ENCODE data around the gene TMEM235.
"Not testable (repeated sequence)": the region's sequence is repeated elsewhere in the genome, so short reads cannot be mapped to it uniquely, and the experiment has no call there.

TMEM235 gene

DNA sequence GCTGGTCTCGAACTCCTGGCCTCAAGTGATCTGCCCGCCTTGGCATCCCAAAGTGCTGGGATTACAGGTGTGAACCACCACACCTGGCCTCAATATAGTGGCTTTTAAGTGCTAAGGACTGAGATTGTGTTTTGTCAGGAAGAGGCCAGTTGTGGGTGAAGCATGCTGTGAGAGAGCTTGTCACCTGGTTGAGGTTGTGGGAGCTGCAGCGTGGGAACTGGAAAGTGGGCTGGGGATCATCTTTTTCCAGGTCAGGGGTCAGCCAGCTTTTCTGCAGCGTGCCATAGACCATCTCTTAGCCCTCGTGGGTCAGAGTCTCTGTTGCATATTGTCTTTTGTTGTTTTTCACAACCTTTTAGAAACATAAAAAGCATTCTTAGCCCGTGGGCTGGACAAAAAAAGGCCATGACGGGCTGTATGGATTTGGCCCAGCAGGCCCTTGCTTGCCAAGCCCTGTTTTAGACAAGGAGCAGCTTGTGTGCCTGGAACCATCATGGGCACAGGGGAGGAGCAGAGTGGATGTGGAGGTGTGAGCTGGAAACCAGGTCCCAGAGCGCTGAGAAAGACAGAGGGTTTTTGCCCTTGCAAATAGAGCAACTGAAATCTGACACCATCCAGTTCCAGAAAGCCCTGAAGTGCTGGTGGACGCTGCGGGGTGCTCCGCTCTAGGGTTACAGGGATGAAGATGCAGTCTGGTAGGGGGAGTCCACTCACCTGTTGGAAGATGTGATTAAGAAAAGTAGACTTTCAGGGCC, 11.9 kb upstream of the TMEM235 start:
- no peak for DNase-seq

DNA sequence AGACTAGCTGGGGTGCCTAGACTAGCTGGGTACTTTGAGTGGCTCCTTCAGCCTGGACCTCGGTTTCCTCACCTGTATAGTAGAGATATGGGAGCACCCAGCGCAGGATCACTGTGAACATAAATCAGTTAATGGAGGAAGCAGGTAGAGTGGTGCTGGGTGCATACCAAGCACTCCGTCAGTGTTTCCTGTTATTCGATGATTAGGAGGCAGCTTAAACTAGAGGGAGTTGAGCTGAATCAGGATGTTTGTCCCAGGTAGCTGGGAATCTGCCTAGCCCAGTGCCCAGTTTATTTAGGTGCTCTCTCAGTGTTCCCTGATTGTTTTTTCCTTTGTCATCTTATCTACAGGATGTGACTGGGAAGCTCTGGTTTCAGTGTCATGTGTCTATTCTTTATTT, 8.4 kb upstream of the TMEM235 start:
- DNase-seq: no peak

DNA sequence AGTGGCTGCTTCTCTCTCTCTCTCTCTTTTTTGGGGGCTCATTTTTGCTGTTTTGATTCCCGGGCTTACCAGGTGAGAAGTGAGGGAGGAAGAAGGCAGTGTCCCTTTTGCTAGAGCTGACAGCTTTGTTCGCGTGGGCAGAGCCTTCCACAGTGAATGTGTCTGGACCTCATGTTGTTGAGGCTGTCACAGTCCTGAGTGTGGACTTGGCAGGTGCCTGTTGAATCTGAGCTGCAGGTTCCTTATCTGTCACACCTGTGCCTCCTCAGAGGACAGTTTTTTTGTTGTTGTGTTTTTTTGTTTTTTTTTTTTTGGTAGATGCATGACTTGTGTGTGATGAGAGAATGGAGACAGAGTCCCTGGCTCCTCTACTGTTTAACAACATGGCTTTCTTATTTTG, 7.7 kb upstream of the TMEM235 start:
- no peak for DNase-seq

DNA sequence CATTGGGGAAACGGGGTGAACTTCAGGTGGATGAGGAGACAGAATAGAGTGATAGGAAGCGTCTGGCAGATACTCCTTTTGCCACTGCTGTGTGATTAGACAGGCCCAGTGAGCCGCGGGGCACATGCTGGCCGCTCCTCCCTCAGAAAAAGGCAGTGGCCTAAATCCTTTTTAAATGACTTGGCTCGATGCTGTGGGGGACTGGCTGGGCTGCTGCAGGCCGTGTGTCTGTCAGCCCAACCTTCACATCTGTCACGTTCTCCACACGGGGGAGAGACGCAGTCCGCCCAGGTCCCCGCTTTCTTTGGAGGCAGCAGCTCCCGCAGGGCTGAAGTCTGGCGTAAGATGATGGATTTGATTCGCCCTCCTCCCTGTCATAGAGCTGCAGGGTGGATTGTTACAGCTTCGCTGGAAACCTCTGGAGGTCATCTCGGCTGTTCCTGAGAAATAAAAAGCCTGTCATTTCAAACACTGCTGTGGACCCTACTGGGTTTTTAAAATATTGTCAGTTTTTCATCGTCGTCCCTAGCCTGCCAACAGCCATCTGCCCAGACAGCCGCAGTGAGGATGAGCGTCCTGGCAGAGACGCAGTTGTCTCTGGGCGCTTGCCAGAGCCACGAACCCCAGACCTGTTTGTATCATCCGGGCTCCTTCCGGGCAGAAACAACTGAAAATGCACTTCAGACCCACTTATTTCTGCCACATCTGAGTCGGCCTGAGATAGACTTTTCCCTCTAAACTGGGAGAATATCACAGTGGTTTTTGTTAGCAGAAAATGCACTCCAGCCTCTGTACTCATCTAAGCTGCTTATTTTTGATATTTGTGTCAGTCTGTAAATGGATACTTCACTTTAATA, 7.0 kb upstream of the TMEM235 start:
- no peak for DNase-seq

DNA sequence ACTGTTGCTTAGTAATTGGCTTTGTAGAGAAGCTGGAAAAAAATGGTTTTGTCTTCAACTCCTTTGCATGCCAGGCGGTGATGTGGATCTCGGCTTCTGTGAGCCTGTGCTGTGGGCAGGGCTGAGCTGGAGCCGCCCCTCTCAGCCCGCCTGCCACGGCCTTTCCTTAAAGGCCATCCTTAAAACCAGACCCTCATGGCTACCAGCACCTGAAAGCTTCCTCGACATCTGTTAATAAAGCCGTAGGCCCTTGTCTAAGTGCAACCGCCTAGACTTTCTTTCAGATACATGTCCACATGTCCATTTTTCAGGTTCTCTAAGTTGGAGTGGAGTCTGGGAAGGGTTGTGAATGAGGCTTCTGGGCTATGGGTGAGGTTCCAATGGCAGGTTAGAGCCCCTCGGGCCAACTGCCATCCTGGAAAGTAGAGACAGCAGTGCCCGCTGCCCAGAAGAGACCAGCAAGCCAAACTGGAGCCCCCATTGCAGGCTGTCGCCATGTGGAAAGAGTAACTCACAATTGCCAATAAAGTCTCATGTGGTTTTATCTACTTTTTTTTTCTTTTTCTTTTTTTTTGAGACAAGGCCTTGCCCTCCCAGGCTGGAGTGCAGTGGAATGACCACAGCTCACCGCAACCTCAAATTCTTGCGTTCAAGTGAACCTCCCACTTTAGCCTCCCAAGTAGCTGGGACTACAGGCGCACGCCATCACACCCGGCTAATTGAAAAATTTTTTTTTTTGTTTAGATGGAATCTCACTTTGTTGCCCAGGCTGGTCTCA, 6.2 kb upstream of the TMEM235 start:
- DNase-seq: no peak

DNA sequence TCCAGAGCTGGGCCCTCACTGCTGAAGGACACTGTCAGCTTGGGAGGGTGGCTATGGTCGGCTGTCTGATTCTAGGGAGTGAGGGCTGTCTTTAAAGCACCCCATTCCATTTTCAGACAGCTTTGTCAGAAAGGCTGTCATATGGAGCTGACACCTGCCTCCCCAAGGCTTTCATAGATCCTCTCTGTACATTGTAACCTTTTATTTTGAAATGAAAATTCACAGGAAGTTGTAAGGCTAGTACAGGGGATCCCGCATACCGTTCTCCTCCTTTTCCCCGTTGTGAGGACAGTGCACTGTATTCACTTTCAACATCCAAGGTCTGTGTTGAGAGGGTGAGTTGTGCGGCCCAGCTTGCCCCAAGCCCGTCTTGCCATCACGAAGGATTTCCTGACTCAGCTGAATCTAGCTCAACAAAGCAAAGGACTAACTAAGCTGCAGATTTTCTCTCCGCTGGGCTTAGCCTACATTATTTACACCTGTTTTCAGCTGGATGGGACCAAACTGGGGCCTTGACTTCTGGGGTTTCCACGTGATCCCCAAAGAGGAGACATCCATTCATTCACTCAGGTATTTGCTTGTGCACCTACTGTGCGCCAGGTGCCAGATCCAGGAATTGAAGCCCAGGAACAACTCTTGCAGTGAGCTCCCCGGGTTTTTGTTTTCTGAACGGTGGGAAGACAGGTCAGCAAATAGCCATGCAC, 5.2 kb upstream of the TMEM235 start:
- DNase-seq: no peak

DNA sequence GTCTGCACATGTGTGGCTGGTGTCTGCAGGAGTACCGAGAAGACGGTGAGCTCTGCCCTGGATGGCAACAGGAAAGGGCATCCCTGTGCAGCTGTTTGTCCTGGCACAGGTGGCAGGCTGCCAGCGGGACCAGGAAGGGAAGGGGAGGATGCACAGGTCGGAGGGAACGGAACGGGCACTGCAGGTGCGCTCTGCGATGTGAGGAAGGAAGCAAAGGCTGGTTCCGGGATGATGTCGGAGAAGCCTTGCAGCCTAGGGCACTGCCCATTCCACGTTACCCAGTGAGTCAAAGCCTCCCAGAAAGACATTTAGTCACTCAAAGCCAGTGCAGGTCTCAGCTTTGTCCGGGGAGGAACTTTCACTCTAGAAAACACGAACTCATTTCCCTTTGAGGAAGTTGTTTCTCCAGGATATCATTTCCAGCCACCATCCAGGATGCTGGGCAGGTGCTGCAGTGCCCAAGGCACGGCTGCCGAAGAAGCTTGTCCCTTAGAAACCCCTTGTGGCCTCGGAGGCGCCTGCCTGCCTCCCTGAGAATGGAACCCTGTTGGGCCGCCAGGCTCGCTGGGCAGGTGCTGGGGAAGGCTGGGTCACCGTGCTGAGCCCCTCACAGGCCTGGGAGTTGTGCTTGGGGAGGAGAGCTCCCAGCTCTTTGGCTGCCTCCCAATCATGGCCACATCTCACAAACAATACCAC, 4.5 kb upstream of the TMEM235 start:
- no peak for DNase-seq

DNA sequence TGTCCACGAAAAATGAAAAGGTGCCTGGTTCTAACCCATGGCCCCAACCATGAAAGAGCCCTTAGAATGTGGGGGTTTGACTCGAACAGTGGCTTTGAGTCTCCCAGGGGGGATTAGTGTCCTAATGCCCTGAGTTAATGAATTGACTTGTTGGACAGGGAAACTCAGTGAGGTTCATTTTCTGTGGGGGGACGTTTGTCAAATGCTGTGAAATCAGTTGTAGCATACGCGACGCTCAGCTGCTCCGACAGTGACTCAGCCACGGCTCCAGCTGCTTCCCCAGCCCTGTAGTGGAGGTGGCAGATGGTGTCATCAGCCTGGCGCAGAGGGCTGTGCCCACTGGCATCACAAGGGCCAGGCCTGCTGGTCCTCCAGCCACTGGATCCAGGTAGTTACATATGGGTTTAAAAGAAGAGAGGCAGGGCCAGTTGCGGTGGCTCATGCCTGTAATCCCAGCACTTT, 3.9 kb upstream of the TMEM235 start:
- no peak for DNase-seq

DNA sequence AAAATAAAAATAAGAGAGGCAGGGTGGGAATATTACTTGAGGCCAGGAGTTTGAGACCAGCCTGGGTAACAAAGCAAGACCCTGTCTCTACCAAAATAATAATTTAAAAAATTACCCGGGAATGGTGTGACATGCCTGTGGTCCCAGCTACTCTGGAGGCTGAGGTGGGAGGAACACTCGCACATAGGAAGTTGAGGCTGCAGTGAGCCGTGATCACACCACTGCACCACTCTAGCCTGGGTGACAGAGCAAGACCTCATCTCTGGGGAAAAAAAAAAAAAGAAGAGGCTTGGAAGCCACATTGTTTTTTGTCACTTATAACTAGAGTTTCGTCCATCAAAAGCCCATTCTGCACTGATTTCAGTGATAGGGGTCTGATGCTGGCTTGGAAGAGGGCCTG, 3.3 kb upstream of the TMEM235 start:
- DNase-seq: no peak

DNA sequence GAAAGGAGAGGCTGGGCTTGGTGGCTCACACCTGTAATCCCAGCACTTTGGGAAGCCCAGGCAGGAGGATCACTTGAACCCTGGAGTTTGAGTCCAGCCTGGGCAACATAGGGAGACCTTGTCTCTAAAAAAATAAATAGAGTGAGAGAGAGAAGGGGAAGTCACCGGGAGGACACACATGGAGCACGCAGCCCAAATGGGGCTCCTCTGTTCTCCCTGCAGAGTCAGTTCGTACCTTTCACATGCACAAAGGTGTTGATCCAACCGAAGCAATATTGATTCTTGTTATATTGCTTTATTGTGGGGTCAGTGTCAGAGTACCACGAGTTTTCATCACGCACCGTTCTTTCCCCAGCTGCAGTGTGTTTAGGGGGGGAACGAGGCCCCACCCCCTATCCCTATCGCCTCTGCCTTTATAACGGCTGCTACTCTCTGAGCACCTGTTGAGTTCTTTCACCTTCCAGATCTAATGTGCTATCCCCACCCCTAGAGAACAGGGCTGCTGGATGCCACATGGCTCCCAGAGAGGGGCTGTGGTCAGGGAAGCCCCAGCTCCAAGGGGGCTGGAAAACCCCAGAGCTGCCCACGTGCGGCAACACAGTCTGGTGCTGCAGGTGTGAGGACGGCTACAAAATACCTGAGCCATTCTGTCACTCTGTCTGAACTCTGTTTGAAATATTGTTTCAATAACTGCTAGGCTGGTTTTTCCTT, 1.0 kb upstream of the TMEM235 start:
- DNase-seq: no peak

DNA sequence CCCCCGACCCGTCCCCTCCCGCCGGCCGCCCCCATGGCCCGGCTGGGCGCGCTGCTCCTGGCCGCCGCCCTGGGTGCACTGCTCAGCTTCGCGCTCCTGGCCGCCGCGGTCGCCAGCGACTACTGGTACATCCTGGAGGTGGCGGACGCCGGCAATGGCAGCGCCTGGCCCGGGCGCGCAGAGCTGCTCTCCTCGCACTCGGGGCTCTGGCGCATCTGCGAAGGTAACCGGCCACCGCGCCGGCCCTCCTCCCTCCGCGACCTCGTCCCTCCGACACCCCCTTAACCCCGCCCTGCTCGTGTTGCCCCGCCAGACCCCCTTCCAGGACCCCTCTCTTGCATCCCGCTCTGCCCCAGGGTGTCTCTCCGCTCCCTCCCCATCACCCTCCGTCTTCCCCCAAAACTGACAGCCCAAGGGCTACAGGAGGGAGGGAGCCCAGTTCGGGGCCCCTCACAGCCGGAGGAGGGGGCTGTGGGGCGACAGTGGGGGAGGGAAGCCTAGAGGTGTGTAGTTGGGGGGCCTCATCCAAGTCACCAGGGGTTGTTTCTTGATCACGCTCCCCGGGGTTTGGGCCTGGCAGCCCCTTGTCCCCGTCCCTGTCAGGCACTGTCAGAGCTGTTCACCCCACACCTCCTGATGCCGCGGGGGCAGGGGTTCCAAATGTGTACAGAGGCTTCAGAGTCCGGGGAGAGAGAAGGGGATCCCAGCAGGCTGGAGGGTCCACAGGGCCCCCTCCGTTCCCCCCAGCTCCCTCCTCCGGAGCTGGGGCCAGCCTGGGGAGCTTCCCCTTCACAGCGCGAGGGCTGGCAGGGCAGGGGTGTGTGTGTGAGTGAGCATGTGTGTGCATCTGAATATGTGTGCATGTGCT, 794 bp downstream of the TMEM235 start:
- DNase-seq: no peak

DNA sequence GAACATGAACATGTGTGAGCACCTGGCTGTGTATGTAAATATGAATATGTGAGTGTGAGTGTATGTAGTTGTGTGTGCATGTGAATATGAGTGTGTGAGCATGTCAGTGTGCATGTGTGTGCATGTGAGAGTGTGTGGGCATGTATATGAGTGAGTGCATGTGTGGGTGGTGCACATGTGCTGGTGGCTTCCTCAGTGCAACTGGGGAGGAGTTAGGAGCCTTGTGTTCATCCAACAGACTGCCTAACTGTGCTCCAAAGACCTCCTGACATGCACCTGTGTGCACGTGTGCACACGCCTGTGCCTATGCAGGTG, 1.4 kb downstream of the TMEM235 start:
- no peak for DNase-seq

DNA sequence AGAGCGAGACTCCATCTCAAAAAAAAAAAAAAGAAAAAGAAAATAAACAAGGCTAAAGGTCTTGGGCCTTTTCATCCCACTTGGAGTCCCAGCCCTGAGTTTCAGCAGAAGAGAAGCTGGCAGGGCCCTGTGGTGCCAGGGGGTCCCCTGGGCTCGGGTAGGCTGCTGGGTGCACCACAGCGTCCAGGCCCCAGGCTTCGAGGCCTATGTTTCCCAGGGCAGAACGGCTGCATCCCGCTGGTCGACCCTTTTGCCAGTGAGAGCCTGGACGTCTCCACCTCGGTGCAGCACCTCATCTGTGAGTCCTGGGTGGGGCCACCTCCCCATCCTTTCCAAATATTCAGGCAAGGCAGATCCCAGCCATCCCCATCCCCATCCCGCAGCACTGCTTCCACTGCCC, 2.2 kb downstream of the TMEM235 start:
- DNase-seq: no peak

DNA sequence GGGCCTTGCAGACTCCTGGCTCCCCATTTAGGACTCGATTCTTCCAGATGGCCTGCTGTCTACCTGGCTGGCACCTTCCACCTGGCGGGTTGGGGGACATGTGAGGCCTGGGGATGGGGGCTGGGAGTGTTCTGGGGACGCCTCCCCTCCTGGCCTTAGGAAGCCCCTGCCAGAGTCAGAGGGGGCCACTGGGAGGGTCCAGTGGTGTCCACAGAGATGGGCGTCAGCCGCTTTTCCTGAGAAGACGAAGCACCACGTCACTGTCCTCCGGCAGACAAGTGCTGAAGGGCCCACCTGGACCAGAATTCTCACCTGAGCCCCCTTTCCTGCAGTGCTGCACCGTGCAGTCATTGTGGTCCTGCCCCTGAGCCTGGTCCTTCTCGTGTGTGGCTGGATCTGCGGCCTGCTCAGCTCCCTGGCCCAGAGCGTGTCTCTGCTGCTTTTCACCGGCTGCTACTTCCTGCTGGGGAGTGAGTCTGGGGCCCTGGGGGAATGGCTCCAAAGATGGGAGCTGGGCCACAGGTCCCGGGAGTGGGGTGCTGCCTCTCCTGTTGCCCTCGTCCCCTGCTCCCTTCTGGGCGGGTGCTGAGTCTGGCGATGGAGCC, 2.9 kb downstream of the TMEM235 start:
- no peak for DNase-seq

DNA sequence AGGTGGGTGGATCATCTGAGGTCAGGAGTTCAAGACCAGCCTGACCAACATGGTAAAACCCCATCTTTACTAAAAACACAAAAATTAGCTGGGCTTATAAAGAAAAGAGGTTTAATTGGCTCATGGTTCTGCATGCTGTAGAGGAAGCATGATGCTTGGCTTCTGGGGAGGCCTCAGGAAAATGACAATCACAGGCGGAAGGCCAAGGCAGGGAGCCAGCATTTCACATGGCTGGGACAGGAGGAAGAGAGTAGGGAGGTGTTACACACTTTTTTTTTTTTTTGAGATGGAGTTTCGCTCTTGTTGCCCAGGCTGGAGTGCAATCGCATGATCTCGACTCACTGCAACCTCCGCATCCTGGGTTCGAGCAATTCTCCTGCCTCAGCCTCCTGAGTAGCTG, 3.6 kb downstream of the TMEM235 start:
- DNase-seq: not testable (repeated sequence)

DNA sequence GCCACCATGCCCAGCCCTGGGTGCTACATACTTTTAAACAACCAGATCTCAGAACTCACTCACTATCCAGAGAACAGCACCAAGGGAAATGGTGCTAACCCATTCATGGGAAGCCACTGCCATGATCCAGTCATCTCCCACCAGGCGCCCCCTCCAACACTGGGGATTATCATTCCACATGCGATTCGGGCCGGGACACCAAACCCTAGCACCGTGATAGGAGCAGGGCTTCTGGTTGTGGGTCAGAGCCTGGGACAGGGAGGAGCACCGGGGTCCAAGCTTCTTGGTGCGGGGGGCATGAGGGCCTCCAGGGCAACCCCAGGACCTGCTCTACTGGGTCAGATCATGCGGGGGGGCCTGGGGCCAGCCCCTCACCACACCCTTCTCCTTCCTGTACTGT, 4.5 kb downstream of the TMEM235 start:
- no peak for DNase-seq

DNA sequence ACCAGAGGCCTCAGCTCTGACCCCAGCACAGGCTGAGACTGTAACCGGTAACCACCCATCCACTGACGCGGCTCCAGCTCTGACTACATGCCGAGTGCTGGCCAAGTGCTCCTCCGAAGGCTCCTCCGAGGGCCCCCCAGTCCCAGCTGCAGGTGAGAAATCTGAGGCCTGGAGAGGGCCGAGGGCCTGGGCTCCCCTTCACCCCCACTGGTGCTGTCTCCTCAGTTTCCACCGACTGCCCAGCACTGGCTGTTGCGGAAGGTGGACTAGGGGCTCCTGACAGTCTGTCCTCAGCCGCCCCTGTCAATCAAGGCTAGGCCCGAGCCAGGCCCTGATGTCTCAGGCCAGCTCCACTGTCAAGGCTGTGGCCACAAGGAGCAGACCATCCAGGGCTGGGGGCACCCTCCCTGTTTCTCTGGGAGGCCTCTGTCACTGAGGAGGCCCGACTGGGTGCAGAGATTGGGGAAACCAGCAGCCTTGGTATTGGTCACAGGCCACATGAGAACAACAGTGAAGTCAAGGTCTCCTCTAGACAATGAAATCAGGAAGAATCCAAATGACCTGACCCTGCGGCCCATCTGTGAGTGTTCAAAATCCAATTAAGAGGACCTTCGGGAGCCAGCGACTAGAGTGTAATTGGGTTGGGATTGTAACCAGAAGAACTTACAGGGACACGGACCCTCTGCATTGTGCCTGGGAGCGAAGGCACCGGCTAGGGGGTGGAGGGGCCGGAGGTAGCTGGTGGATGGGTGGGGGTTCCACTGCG, 5.1 kb downstream of the TMEM235 start:
- DNase-seq: no peak

DNA sequence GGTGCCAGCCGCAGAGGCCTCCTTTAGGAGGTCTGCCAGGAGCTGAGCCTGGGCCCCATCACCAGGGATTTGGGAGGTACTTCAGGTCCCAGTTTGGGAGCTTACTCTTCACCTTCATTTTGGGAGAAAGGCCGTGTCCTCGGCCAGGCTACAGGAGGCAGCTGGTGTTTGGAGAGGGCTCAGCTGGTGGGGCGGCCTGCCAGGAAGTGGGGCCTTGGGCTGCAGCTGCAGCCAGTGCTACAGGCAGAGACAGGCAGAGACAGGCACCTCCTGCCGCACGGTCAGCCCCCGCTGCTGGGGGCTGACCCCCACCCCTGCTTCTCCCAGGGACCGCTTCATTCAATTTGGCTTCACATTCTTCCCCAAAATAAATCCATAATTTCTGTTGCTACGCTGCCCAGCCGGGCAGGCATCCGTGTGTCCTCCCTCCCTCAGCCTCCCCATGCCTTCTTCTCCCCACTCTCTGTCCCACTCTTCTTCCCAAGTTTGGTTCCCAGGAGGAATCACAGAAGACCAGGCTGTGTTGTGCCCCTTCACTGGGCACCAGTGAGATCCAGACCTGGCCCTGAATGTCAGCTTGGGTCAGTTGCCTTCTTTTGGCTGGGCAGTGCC, 6.1 kb downstream of the TMEM235 start:
- no peak for DNase-seq
